ENCODE measurements around the gene WIF1.
A peak's percentile ranks its signal among the peaks of the same experiment; 100 is the strongest.

WIF1 gene

DNA sequence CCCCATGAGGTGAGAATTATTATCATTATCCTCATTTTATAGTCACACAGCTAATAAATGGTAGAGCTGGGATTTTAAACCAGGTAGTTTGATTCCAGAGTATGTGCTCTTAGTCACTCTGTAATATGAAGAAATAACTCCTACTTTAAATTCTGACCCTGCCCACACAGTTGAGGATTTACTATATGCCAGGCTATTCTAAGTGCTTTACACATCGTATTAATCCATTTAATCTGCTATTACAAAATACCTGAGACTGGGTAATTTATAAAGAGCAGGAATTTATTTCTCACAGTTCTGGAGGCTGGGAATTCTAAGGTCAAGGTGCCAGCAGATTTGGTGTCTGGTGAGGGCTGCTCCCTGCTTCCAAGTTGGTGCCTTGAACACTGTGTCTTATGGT, 19.6 kb upstream of the WIF1 start:
- TF ChIP-seq, protein P1, sequence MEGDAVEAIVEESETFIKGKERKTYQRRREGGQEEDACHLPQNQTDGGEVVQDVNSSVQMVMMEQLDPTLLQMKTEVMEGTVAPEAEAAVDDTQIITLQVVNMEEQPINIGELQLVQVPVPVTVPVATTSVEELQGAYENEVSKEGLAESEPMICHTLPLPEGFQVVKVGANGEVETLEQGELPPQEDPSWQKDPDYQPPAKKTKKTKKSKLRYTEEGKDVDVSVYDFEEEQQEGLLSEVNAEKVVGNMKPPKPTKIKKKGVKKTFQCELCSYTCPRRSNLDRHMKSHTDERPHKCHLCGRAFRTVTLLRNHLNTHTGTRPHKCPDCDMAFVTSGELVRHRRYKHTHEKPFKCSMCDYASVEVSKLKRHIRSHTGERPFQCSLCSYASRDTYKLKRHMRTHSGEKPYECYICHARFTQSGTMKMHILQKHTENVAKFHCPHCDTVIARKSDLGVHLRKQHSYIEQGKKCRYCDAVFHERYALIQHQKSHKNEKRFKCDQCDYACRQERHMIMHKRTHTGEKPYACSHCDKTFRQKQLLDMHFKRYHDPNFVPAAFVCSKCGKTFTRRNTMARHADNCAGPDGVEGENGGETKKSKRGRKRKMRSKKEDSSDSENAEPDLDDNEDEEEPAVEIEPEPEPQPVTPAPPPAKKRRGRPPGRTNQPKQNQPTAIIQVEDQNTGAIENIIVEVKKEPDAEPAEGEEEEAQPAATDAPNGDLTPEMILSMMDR (IDR thresholded peaks at IDR 0.05; ENCODE audit: low read depth, low read length) = no peak
- no peak overlapping the region for H3K4me3 ChIP-seq (ENCODE audit: low read depth, low read length)

DNA sequence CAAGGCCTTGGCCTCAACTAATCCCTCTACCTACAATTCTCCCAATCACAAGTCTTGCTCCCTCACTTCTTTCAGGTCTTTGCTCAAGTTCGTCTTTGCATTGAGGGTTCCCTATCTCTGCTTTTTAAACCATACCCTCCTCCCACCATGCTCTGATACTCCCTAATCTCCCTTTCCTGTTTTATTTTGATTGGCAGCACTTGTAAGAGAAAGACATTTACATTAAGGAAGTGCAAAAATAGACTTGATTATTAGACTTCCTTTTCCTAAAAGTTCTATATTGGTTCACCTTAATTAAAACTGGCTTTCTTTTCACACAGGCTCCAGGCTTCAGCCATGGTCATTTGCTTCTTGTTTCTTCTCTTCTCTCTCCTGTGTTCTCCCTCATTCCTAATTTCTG, 18.3 kb upstream of the WIF1 start:
- TF ChIP-seq, protein P1 (IDR thresholded peaks at IDR 0.05; ENCODE audit: low read depth, low read length) = no peak

DNA sequence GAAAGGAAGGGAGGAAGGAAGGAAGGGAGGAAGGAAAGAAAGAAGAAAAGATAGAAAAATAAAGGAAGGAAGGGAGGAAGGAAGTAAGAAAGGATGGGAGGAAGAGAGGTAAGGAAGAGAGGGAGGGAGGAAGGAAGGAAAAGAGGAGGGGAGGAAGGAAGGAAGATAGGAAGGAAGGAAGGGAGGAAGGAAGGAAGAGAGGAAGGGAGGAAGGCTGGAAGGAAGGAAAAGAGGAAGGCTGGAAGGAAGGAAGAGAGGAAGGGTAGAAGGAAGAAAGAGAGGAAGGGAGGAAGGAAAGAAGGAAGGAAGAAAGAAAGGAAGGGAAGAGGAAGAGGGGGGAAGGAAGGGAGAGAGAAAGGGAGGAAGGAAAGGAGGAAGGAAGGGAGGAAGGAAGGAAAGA, 12.8 kb upstream of the WIF1 start:
- TF ChIP-seq, protein P1 (IDR thresholded peaks at IDR 0.05; ENCODE audit: low read depth, low read length) = no peak
- H3K4me3 ChIP-seq (ENCODE audit: low read depth, low read length) = no peak overlapping the region

More for the DNA sequence above, 18.3 kb upstream of the WIF1 start:
- H3K4me3 ChIP-seq (ENCODE audit: low read depth, low read length) = no peak overlapping the region

DNA sequence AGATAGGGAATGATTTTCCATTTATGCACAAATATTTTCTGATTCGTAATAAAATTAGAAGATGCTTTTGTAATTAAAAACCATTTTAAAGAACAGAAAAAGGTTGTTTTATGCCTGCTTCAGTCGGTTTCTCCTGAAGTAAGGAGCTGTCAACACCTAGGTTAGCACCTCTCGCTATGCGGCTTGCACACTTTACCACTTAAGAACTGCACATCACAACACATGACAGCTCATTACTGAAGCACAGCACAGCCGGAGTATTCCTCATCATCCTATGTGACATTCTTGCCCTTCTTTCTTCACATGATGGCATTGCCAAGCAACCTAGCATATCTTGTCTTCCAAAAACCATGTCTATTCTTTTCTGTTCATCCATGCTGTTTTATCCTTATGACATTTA, 5.4 kb upstream of the WIF1 start:
- TF ChIP-seq, protein P1 (IDR thresholded peaks at IDR 0.05; ENCODE audit: low read depth, low read length) = no peak
- H3K4me3 ChIP-seq (ENCODE audit: low read depth, low read length) = no peak overlapping the region

DNA sequence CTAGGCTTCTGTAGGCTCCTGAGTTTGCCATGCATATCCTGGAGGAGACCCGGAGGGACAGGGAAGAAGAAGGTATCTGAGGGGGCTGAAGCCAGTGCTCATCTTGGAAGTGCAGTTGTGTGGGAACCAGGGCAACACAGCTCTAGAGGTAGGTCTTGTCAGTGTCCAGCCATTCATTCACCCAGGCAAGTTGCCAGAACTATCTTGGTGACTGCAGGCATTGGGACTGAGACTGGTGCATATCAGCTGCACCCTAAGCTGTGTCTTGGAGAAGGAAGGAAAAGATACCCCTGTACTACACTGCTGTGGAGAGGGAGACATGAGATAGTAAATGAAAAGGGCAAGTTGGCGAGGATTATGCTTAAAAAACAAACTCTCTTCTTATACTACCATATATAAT, 4.9 kb upstream of the WIF1 start:
- TF ChIP-seq, protein P1 (IDR thresholded peaks at IDR 0.05; ENCODE audit: low read depth, low read length) = no peak
- no peak overlapping the region for H3K4me3 ChIP-seq (ENCODE audit: low read depth, low read length)

DNA sequence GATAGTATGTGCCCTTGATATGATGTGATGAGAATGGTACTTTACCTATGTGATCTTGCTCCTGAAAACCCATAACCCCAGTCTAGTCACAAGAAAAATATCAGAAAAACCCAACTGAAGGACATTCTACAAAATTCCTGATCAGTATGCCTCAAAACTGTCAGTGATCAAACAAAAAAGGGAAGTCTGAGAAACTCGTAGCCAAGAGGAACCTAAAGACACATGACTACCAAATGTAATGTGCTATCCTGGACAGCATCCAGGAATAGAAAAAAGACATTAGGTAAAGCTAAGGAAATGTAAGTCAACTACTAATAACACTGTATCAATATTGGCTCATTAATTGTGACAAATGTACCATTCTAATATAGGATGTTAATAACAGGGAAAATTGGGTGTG, 4.1 kb upstream of the WIF1 start:
- TF ChIP-seq, protein P1 (IDR thresholded peaks at IDR 0.05; ENCODE audit: low read depth, low read length) = no peak
- no peak overlapping the region for H3K4me3 ChIP-seq (ENCODE audit: low read depth, low read length)

DNA sequence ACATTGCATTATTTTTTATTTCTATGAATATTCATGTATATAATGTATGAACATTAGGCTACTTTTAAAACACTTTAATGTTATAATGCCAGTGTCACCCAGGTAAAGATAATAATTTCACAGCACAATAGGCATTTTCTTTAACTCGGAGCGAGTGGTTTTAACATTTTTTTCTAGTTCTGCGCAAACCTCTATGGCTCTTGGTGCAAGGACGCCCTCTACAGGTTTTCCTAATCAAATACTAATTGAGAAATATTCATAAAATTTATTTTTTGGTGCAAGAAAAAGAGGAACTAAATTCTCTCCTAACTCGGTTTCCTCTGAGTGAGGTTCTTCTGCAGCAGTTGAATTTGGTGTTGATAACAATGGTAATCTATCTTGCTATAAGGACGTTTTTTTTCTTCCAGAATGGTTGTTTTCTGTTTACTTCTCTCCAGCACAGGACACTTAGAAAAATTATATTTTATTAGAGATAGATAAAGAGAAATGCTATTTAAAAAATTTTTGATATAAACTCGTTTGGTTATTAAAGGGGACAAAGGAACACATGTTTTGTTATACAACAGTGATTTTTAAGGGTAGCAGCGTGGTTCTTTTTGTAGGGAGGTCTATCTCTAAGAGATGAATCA, 2.4 kb upstream of the WIF1 start:
- H3K4me3 ChIP-seq (ENCODE audit: low read depth, low read length) = no peak overlapping the region
- TF ChIP-seq, protein P1 (IDR thresholded peaks at IDR 0.05; ENCODE audit: low read depth, low read length) = peak; percentile 66

Data from WI38 (cell line).